Liver (tissue), 9 donors: ENCODE measurements around the gene DLG4. TPM values are rescaled to one million over a fixed set of nuclear protein-coding genes. Genes with fewer than 3 reads are reported as not detected.

ENCODE experiments used
- DNase-seq: peaks from one replicate; pipeline ENCODE4 v3.0.0-alpha.2; 2017; ENCODE audit warnings: low spot score
- H3K27ac ChIP-seq, 2 donors: one replicate each; pipeline ENCODE4 v1.7.0; 2013; ENCODE audit warnings: inconsistent platforms in 2 of 2, low read length in 2 of 2, control low read depth in 1 of 2, low read depth in 1 of 2, mild to moderate bottlenecking in 1 of 2
- H3K27me3 ChIP-seq, 4 donors: one replicate each; pipeline versions ENCODE4 v1.6.1 to v1.7.0; 2013; ENCODE audit warnings: low read length in 3 of 4, inconsistent platforms in 1 of 4, mild to moderate bottlenecking in 1 of 4, moderate library complexity in 1 of 4; ENCODE audit not compliant: control insufficient read depth in 4 of 4, insufficient read depth in 4 of 4
- H3K36me3 ChIP-seq, 4 donors: one replicate each; pipeline versions ENCODE4 v1.6.1 to v1.7.0; 2013; ENCODE audit warnings: low read length in 3 of 4, mild to moderate bottlenecking in 3 of 4, low read depth in 1 of 4, moderate library complexity in 1 of 4; ENCODE audit not compliant: control insufficient read depth in 4 of 4, insufficient read depth in 3 of 4
- H3K4me1 ChIP-seq, 4 donors: one replicate each; pipeline versions ENCODE4 v1.6.1 to v1.7.0; 2013; ENCODE audit warnings: low read length in 3 of 4, mild to moderate bottlenecking in 3 of 4, moderate library complexity in 1 of 4; ENCODE audit not compliant: control insufficient read depth in 4 of 4, insufficient read depth in 4 of 4
- H3K4me3 ChIP-seq, 3 donors: one replicate each; pipeline versions ENCODE4 v1.6.1 to v1.7.0; 2013; ENCODE audit warnings: low read length in 3 of 3, control low read depth in 1 of 3, low read depth in 1 of 3, mild to moderate bottlenecking in 1 of 3
- H3K9ac ChIP-seq, 2 donors: one replicate each; pipeline ENCODE4 v1.7.0; 2013; ENCODE audit warnings: low read length in 2 of 2, mild to moderate bottlenecking in 2 of 2, moderate library complexity in 2 of 2, control low read depth in 1 of 2, low read depth in 1 of 2
- H3K9me3 ChIP-seq, 4 donors: one replicate each; pipeline versions ENCODE4 v1.6.1 to v1.7.0; 2013; ENCODE audit warnings: low read length in 3 of 4; ENCODE audit not compliant: control insufficient read depth in 4 of 4
- EGR1 ChIP-seq, 2 donors: IDR thresholded peaks; 2 replicates each; pipeline ENCODE4 v1.6.1; 2016 to 2018; ENCODE audit warnings: antibody characterized with exemption in 2 of 2, low read depth in 2 of 2
- FOXA1 ChIP-seq: IDR thresholded peaks from 2 replicates; pipeline ENCODE4 v1.6.1; 2016; ENCODE audit warnings: antibody characterized with exemption
- FOXA2 ChIP-seq: IDR thresholded peaks from 2 replicates; pipeline ENCODE4 v1.6.1; 2016; ENCODE audit warnings: antibody characterized with exemption
- GABPA ChIP-seq, 2 donors: IDR thresholded peaks in 1 of 2; conservative IDR thresholded peaks in 1 of 2; 2 replicates each; pipeline ENCODE4 v1.6.1; 2016; ENCODE audit warnings: antibody characterized with exemption in 2 of 2, mild to moderate bottlenecking in 1 of 2, moderate library complexity in 1 of 2
- HNF4A ChIP-seq, 2 donors: conservative IDR thresholded peaks; 2 replicates each; pipeline ENCODE4 v1.6.1; 2016; ENCODE audit warnings: antibody characterized with exemption in 2 of 2, mild to moderate bottlenecking in 2 of 2
- HNF4G ChIP-seq: IDR thresholded peaks from 2 replicates; pipeline ENCODE4 v1.6.1; 2016; ENCODE audit warnings: antibody characterized with exemption
- JUND ChIP-seq, 2 donors: IDR thresholded peaks; 2 replicates each; pipeline ENCODE4 v1.6.1; 2016; ENCODE audit warnings: antibody characterized with exemption in 2 of 2
- MAX ChIP-seq: IDR thresholded peaks from 2 replicates; pipeline ENCODE4 v1.6.1; 2016; ENCODE audit warnings: antibody characterized with exemption
- NR2F2 ChIP-seq: IDR thresholded peaks from 2 replicates; pipeline ENCODE4 v1.6.1; 2016; ENCODE audit warnings: antibody characterized with exemption
- RAD21 ChIP-seq, 2 donors: IDR thresholded peaks; 2 replicates each; pipeline ENCODE4 v1.6.1; 2016; ENCODE audit warnings: antibody characterized with exemption in 2 of 2, mild to moderate bottlenecking in 2 of 2
- RXRA ChIP-seq, 2 donors: IDR thresholded peaks; 2 replicates each; pipeline ENCODE4 v1.6.1; 2017 to 2018; ENCODE audit warnings: antibody characterized with exemption in 2 of 2, mild to moderate bottlenecking in 1 of 2
- SP1 ChIP-seq: IDR thresholded peaks from 2 replicates; pipeline ENCODE4 v1.6.1; 2018; ENCODE audit warnings: antibody characterized with exemption, mild to moderate bottlenecking
- TAF1 ChIP-seq: conservative IDR thresholded peaks from 2 replicates; pipeline ENCODE4 v1.6.1; 2016; ENCODE audit warnings: antibody characterized with exemption, mild to moderate bottlenecking
- YY1 ChIP-seq: IDR thresholded peaks from 2 replicates; pipeline ENCODE4 v1.6.1; 2016; ENCODE audit warnings: antibody characterized with exemption, mild to moderate bottlenecking
- WGBS: extraction: QIAGEN DNeasy Blood & Tissue Kit; methylation state at CpG from one replicate; pipeline ENCODE4 v1.1.7; 2013; 5-methylcytosine and 5-hydroxymethylcytosine counted together
- polyA plus RNA-seq, 2 donors: library from polyadenylated mRNA; stranded (reverse) in 1 of 2; unstranded in 1 of 2; fragments of 200-250 nt in 1 of 2; fragments of >200 nt in 1 of 2; fragmentation: Nextera tagmentation in 1 of 2; extraction: Ambion mirVana in 1 of 2; gene quantifications; one replicate each; pipeline versions ENCODE4 v1.2.1 to v1.2.3, GENCODE V29; 2013 to 2015
- total RNA-seq, 2 donors: library from RNA; depleted of rRNA; stranded (reverse); fragments of >200 nt; gene quantifications; one replicate each; pipeline ENCODE4 v1.2.3, GENCODE V29; 2014
- TF ChIP-seq, protein P1 (sequence below): fragments of 150-350 bp; IDR thresholded peaks from 2 replicates; pipeline ENCODE4 v1.5.1; 2017; ENCODE audit warnings: improper control_type of control experiment, low read depth, low read length; ENCODE audit not compliant: missing input control
- TF ChIP-seq, protein P2 (sequence below): IDR thresholded peaks from 2 replicates; pipeline ENCODE4 v1.6.1; 2016; ENCODE audit warnings: antibody characterized with exemption, mild to moderate bottlenecking
- TF ChIP-seq, protein P3 (sequence below): IDR thresholded peaks from 2 replicates; pipeline ENCODE4 v1.6.1; 2016; ENCODE audit warnings: antibody characterized with exemption
- TF ChIP-seq, protein P4 (sequence below): IDR thresholded peaks from 2 replicates; pipeline ENCODE4 v1.6.1; 2016; ENCODE audit warnings: antibody characterized with exemption
- donor health status: healthy.
- donor health status: healthy.
- donor health status: healthy.
- donor health status: healthy.
- donor health status: healthy.

Gene DLG4
- total and polyA plus RNA-seq, 4 donors = 0.40 to 5.7 (median 1.9) TPM

DNA sequence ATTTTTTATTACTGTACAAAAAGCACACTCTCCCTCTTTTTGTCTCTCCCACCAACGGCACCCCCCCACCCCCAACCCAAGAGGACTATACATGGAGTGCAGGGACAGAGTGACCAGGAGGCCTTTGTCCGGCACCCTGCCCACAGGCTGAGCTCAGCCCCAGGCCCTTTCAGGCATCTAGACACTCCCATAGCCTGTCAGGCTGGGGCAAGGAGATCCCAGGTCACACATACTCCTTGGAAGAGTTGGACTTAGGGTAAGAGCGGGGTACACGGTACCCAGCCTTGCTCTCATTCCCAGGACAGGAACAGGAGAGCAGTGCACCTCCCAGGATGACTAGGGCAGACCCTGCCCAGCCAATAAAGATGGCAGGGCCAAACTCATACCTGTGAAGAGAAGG, 40.5 kb upstream of the DLG4 start:
- Histone ChIP-seq H3K36me3 (peaks cover 0 to 10% (median 6%) of the 10 kb centered on the region in 4 donors), H3K27me3 (no peaks in the 10 kb centered on the region), H3K9me3 (no peaks in the 10 kb centered on the region), H3K27ac (peak overlapping the region; percentile 83 to 87), H3K4me1 (peaks cover 13 to 53% (median 32%) of the 10 kb centered on the region in 4 donors), H3K4me3 (peak overlapping the region; percentile 63 to 68 (median 65)), H3K9ac (peak overlapping the region; percentile 72 to 78)
- WGBS = 49% methylated on average over 4 of the region's 4 CpGs
- TF ChIP-seq, protein P1, sequence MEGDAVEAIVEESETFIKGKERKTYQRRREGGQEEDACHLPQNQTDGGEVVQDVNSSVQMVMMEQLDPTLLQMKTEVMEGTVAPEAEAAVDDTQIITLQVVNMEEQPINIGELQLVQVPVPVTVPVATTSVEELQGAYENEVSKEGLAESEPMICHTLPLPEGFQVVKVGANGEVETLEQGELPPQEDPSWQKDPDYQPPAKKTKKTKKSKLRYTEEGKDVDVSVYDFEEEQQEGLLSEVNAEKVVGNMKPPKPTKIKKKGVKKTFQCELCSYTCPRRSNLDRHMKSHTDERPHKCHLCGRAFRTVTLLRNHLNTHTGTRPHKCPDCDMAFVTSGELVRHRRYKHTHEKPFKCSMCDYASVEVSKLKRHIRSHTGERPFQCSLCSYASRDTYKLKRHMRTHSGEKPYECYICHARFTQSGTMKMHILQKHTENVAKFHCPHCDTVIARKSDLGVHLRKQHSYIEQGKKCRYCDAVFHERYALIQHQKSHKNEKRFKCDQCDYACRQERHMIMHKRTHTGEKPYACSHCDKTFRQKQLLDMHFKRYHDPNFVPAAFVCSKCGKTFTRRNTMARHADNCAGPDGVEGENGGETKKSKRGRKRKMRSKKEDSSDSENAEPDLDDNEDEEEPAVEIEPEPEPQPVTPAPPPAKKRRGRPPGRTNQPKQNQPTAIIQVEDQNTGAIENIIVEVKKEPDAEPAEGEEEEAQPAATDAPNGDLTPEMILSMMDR = no peak
- TF ChIP-seq FOXA1 (no peak), SP1 (no peak), TAF1 (no peak), YY1 (no peak), RXRA (IDR thresholded peaks at IDR 0.05) (no peak), GABPA (IDR thresholded peaks at IDR 0.05 in 1 of 2, conservative IDR thresholded peaks at IDR 0.05 in 1 of 2) (no peak), NR2F2 (no peak)
- TF ChIP-seq, protein P2, sequence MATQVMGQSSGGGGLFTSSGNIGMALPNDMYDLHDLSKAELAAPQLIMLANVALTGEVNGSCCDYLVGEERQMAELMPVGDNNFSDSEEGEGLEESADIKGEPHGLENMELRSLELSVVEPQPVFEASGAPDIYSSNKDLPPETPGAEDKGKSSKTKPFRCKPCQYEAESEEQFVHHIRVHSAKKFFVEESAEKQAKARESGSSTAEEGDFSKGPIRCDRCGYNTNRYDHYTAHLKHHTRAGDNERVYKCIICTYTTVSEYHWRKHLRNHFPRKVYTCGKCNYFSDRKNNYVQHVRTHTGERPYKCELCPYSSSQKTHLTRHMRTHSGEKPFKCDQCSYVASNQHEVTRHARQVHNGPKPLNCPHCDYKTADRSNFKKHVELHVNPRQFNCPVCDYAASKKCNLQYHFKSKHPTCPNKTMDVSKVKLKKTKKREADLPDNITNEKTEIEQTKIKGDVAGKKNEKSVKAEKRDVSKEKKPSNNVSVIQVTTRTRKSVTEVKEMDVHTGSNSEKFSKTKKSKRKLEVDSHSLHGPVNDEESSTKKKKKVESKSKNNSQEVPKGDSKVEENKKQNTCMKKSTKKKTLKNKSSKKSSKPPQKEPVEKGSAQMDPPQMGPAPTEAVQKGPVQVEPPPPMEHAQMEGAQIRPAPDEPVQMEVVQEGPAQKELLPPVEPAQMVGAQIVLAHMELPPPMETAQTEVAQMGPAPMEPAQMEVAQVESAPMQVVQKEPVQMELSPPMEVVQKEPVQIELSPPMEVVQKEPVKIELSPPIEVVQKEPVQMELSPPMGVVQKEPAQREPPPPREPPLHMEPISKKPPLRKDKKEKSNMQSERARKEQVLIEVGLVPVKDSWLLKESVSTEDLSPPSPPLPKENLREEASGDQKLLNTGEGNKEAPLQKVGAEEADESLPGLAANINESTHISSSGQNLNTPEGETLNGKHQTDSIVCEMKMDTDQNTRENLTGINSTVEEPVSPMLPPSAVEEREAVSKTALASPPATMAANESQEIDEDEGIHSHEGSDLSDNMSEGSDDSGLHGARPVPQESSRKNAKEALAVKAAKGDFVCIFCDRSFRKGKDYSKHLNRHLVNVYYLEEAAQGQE = no peak
- TF ChIP-seq, protein P3, sequence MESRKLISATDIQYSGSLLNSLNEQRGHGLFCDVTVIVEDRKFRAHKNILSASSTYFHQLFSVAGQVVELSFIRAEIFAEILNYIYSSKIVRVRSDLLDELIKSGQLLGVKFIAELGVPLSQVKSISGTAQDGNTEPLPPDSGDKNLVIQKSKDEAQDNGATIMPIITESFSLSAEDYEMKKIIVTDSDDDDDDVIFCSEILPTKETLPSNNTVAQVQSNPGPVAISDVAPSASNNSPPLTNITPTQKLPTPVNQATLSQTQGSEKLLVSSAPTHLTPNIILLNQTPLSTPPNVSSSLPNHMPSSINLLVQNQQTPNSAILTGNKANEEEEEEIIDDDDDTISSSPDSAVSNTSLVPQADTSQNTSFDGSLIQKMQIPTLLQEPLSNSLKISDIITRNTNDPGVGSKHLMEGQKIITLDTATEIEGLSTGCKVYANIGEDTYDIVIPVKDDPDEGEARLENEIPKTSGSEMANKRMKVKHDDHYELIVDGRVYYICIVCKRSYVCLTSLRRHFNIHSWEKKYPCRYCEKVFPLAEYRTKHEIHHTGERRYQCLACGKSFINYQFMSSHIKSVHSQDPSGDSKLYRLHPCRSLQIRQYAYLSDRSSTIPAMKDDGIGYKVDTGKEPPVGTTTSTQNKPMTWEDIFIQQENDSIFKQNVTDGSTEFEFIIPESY = no peak
- DNase-seq = no peak

- TF ChIP-seq, protein P4, sequence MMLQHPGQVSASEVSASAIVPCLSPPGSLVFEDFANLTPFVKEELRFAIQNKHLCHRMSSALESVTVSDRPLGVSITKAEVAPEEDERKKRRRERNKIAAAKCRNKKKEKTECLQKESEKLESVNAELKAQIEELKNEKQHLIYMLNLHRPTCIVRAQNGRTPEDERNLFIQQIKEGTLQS = no peak
- TF ChIP-seq YY1 (no peak), SP1 (no peak), FOXA2 (no peak), HNF4A (conservative IDR thresholded peaks at IDR 0.05) (no peak), EGR1 (IDR thresholded peaks at IDR 0.05; ENCODE audit: low read depth in 2 of 2) (no peak), NR2F2 (no peak), HNF4G (no peak), TAF1 (no peak), RXRA (IDR thresholded peaks at IDR 0.05) (no peak), FOXA1 (no peak), MAX (no peak), JUND (IDR thresholded peaks at IDR 0.05) (no peak), RAD21 (IDR thresholded peaks at IDR 0.05) (no peak)
- TF ChIP-seq, protein P1 = no peak
- TF ChIP-seq, protein P2 = no peak
- Histone ChIP-seq H3K36me3 (peaks cover 0 to 15% (median 7%) of the 10 kb centered on the region in 4 donors), H3K4me1 (peaks cover 13 to 53% (median 32%) of the 10 kb centered on the region in 4 donors), H3K9ac (peak overlapping the region in 1 of 2 donors; percentile 52), H3K4me3 (peak overlapping the region; percentile 15 to 68 (median 63)), H3K9me3 (no peaks in the 10 kb centered on the region), H3K27me3 (no peaks in the 10 kb centered on the region), H3K27ac (peak overlapping the region; percentile 72 to 85)
- WGBS = 77% methylated on average over 6 of the region's 6 CpGs
- no peak for DNase-seq
These were observed 39.9 kb upstream of the DLG4 start for GRCh38 chr17:7259555-7259889.
